Measurements from ENCODE around the gene BPIFB4.
"Not testable (repeated sequence)": the region's sequence is repeated elsewhere in the genome, so short reads cannot be mapped to it uniquely, and the experiment has no call there.

Gene BPIFB4

DNA sequence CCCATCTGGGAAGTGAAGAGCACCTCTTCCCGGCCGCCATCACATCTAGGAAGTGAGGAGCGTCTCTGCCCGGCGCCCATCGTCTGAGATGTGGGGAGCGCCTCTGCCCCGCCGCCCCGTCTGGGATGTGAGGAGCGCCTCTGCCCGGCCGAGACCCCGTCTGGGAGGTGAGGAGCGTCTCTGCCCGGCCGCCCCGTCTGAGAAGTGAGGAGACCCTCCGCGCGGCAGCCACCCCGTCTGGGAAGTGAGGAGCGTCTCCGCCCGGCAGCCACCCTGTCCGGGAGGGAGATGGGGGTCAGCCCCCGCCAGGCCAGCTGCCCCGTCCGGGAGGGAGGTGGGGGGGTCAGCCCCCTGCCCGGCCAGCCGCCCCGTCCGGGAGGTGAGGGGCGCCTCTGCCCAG, 36.1 kb downstream of the BPIFB4 start:
- not testable (repeated sequence) for DNase-seq (ENCODE audit: low read depth in 3 of 3, low spot score in 1 of 3)

DNA sequence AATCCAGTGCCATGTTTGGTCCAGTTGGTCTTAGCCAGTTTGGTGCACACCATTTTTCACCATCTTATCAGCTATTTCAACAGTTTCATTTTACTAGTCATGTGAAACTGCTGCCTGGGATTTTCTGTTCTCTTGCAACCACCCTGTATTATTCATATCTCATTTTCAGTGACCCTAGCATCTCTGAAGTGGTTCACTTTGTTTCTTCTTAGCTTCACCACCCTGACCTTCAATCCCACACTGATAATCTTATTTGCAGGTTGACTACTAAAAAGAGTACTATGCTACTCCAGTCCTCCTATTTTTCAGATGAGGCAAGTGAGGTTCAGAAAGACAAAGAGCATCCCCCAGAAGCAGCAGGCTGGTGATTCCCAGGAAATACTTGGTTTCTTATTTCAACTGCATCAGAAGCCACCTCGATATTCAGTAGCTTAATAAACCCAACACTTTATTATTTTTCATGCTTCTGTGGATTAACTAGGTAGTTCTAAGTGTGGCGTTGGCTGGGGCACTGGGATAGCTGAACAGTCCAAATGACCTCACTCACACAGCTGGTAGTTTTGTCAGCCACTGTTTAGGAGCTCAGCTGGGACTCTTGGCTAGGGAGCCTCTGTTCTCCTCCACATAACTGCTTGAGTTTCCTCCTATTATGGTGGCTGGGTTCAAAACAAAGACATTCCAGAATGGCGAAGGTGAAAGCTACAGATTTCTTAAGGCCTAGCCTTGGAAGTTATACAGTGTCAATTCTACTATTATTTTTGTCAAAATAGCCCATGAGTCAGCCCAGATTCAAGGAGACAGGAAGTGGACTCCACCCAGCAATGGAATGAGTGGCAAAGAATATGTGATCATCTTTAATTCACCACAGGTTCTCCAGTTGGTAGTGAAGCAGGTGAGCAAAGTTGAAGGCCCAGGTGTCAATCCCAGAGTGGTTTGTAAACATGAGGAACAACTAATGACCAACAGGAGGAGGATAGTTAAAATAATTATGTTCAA, 40.6 kb downstream of the BPIFB4 start:
- DNase-seq (ENCODE audit: low read depth in 3 of 3, low spot score in 1 of 3) = no peak

DNA sequence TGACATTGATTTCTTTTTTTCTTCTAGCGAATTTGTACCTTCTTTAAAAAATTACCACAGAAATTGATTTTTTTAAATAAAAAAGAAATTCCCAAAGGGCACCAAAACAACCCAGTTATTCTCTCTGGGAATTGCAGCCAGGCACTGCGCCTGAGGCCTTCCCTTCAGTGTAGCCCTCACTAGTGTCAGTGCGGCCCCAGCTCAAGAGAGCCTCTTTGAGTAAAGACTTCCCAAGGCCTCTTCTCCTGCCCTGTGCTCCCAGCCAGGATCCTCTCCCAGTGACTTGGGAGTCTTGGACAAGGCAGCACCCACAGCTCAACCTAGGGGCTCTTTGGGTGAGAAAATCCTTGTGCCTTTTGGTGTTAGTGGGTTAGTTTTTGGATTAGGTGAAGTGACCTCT, 41.5 kb downstream of the BPIFB4 start:
- DNase-seq (ENCODE audit: low read depth in 3 of 3, low spot score in 1 of 3) = no peak

DNA sequence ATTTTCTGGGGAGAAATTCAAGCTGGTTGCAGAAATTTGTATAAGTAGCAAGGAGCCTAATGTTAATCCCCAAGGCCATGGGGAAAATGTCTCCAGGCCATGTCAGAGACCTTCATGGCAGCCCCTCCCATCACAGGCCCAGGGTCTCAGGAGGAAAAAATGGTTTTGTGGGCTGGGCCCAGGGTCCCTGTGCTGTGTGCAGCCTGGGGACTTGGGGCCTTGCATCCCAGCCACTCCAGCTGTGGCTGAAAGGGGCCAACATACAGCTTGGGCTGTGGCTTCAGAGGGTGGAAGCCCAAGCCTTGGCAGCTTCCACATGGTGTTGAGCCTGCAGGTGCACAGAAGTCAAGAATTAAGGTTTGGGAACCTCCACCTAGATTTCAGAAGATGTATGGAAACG, 42.9 kb downstream of the BPIFB4 start:
- DNase-seq (ENCODE audit: low read depth in 3 of 3, low spot score in 1 of 3) = not testable (repeated sequence)

DNA sequence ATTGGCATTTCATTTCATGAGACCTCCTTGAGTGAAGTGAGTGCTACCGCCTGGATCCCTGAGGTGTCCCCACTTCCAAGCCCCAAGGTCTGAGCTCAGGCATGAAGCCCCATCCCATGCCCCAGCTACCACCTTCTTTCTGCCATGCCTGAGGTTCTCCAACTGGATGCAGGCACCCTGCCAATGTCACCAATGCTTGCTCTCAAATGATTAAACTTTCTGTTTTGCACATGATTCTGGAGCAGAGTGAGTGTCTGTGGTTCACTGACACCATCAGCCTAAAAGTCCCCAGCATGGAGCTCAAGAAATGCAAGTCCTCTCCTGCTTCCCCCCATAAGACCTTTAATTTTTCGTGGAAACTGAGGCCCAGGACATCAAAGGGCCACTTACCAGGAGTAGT, 44.8 kb downstream of the BPIFB4 start:
- no peak for DNase-seq (ENCODE audit: low read depth in 3 of 3, low spot score in 1 of 3)

DNA sequence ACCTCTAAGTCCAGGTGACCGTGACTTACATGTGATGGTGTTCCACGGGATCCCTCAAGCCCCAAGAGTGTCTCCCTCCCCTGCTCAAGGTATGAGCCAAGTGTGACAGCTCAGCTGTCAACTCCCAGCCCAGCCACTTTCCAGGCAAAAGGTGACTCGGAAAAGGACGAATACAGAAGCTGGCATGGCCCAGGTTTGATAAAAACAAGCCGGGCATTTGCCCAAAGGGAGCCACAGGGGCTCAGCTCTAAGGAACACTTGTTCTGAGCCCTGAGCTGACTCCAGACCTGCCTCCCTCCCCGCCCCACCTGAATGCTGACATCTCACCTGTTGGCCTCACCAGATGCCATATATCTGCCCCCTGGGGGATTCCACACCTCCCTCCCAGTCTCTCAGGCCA, 45.6 kb downstream of the BPIFB4 start:
- DNase-seq (ENCODE audit: low read depth in 3 of 3, low spot score in 1 of 3) = no peak

DNA sequence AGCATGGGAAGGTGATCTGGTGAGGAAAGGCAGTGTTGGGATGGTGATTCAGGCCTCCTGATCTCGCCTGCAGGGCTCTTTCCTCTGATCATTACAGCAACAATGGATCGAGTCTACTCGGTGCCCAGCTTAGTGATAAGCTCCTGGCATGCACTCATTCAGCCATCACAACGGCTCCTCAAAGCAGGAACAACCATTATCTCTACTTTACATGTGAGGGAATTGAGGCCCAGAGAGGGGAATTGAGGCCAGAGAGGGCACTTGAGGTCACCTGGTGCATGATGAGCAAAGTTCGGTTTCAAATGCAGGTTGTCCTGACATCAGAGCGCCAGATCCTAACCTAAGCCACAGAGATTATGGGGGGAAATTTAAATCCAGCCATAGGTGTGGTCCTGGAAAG, 46.5 kb downstream of the BPIFB4 start:
- no peak for DNase-seq (ENCODE audit: low read depth in 3 of 3, low spot score in 1 of 3)

DNA sequence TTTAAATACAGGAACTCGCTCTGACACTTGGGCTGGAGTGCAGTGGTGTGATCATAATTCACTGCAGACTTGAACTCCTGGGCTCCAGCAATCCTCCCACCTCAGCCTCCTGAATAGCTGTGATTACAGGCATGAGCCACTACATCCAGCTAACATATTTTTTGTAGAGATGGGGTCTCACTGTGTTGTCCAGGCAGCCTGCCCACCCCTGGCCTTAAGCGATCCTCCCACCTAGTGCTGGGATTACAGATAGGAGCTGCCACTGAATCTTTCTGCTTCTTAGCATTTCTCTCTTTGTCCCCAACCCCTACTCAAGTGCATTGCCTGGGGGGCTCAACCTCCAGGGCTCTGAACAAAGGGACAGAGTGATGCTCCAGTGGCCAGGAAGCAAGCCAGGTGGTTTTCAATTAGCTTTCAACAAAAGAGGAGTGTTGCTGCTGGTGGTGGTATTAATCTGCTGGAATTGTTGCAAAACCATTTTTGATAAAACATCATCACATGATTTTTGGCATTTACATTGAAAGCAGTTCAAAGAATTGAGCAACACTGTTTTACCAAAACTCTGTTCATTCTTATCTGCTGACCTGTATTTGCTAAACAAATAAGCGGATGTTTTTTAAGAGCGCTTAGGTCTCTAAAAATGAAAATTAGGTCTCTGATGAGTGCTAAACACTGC, 48.1 kb downstream of the BPIFB4 start:
- no peak for DNase-seq (ENCODE audit: low read depth in 3 of 3, low spot score in 1 of 3)

DNA sequence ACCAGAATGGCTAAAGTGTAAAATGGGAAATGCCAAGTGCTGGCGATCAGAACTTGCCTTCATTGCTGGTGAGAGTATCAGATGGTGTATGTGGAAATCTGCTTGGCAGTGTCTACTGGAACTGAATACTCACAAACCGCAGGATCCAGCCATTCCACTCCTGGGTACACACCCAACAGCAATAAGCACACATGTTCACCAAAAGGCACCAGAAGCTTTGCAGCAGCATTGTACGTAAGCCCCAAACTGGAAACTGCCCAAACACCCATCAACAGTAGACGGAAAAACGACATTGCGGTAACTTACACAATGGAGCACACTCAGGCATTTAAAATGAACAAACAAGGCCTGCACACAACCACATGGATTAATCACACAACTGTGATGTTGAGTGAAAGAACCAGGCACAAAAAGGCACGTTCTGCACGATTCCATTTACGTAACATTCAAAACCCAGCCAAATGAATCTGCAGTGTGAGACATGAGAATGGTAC, 51.2 kb downstream of the BPIFB4 start:
- no peak for DNase-seq (ENCODE audit: low read depth in 3 of 3, low spot score in 1 of 3)

DNA sequence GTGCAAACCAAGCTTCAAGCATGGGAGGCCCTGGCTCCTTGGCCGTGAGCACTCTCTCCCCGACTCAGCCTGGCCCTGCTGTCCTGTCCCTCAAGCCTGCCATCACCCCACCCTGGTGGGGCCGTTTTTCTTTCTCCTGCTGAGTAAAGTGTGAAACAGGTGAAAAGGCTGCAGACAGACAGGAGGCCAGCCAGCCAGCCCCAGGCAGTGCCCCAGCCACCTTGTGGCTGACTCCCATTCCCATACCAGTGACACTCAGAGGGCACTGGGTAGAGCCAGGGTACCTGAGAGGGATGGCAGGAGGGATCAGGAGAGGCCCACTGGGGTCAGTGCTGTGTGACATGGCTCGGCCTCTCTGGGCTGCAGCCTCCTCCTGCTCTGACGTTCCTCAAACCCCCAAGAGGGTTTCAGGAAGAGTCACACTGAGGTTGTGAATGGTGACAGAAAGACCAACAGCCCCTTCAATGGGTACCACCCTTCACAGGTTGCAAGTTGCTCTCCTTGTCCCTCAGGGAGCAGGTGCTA, 52.6 kb downstream of the BPIFB4 start:
- no peak for DNase-seq (ENCODE audit: low read depth in 3 of 3, low spot score in 1 of 3)

DNA sequence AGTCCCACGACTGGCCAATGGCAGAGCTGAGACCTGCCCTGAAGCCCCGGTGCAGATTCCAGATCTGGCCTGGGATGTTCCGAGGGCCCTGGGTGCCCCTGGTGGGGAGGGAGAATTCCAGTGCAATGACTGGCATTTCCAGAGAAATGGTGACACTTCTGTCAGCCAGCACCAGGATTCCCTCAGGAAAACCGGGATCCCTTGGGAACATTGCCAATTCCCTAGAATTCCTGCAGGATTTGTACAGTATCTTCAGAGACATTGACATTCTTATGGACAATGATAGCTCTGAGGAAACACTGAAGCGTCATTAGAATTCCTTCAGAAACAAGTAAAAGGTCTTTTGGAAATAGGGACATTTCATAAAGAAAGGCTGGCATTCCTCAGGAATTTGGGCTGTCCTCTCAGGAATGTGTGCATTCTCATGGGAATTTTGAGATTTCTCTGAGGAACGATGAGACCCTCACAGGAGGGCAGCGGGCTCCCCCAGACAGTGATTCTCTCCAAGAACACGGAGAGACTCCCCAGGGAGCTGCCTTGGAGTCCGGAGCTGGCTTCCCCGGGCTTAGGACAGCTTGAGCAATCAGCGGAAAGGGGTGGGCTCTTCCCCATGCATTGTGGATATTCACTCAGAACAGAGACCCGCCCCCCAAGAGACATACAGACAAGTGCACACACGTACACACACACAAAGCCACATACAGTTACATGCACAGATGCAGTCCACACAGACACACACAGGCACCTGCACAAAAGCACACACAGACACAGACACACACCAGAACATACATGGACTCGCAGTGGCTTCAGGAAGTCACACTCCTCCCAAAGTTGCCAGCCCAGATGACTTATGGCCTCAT, 53.3 kb downstream of the BPIFB4 start:
- DNase-seq (ENCODE audit: low read depth in 3 of 3, low spot score in 1 of 3) = no peak

DNA sequence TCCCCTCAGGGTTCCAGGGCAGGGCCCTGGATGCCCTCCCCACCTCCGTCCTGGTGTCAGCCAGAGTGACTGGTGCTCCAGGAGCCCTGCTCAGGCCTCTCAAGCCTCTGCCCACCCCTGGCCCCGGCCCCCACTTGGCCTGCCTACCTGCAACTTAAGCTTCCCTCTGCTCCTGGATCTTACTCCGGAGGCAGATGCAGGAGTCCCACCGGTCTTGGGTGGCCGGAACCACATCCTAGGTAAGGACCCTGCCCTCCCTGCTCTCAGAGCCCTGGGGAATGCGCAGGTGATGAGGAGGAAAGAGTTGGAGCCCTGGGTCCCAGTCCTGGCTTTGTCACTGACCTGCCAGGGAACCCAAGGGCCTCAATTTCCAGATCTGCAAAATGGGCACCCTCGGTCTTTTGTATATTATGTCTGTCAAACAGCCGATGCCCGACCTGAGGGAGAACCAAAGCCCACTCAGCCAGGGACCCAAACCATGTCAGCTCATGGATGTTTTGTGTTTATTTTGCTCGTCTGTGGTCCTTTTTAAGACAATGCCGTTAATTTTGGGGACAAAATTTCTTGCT, 54.0 kb downstream of the BPIFB4 start:
- DNase-seq (ENCODE audit: low read depth in 3 of 3, low spot score in 1 of 3) = no peak

DNA sequence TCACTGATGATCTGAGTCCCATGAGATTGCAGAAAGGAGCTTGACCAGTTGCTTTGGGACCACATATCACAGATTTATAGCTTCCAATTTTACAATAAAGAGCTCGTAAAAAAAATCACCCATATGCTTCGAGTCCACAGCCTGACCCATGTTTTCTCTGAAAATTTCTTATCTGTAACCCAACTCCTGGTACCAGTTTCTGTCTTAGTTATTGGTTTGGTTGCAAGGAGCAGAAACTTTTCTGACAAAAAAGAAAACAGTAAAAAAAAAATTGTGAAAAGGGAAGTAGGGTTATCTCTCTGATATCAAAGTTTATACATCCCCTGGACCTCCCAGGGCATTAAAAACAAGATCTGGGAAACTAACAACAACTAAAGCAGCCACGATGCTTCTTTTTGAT, 57.8 kb downstream of the BPIFB4 start:
- DNase-seq (ENCODE audit: low read depth in 3 of 3, low spot score in 1 of 3) = no peak

DNA sequence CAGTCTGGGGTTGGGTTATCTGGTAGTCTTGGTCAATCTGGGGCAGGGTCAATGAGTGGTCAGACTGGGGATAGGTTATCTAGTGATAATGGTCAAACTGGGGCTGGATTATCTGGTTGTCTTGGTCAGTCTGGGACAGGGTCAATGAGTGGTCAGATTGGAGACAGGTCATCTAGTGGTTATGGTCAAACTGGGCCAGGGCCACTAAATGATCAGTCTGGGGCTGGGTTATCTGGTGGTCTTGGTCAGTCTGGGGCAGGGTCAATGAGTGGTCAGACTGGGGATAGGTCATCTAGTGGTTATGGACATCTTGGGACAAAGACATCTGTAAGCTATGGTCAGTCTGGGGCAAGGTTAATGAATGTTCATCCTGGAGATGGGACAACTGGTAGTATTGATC, 60.0 kb downstream of the BPIFB4 start:
- no peak for DNase-seq (ENCODE audit: low read depth in 3 of 3, low spot score in 1 of 3)

DNA sequence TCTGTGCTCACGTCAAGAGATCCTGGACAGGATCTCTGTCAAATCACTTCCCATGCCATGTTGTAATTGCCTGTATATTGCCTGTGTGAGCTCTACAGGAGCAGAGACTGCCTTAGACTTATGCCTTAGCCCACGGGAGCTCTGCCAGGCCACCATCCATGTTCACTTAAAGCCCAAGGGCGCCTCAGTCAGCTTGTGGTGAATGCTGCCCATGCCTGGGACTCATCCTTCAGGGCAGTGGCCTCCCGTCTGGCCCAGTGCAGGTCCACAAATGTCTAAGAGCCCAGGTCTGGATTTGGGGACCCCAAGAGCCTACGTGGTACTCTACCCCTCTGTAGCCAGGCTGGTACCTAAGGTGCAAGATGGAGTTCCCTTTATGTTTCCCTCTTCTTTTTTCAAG, 66.1 kb downstream of the BPIFB4 start:
- DNase-seq (ENCODE audit: low read depth in 3 of 3, low spot score in 1 of 3) = no peak

DNA sequence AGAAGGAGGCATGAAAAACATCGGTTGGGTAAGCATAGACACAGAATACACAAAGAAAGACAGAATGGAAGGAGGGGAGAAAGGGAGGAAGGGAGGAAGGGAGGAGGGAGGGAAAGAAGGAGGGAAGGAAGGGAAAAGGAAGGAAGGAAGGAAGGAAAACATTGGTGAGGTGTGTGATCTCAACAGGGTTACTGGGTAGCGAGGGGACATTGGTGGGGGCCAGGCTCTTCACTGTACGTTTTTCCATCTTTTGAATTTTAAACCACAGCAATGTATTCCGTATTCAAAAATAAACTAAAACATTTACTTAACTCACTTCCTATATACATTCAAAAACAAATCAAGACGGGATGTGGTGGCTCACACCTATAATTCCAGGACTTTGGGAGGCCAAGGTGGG, 67.9 kb downstream of the BPIFB4 start:
- no peak for DNase-seq (ENCODE audit: low read depth in 3 of 3, low spot score in 1 of 3)

DNA sequence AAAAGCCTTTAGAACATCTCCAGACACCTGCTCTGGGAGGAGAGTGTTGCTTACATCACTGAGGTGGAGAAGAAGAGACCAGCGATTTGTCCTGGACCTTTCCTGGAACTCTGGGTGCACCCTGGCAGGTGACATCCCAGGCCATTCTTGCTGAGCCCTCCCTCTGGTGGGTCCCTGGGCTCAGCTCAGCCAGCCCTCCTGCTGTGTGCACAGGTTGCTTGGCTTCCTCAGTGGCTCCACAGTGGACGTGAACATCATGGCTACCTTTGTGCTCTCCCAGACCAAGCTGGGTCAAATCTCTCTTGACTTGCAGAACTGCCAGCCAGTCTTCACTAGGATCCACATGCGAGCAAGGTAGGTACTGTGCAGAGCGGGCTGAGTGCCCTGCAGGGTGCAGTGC, 68.6 kb downstream of the BPIFB4 start:
- no peak for DNase-seq (ENCODE audit: low read depth in 3 of 3, low spot score in 1 of 3)

DNA sequence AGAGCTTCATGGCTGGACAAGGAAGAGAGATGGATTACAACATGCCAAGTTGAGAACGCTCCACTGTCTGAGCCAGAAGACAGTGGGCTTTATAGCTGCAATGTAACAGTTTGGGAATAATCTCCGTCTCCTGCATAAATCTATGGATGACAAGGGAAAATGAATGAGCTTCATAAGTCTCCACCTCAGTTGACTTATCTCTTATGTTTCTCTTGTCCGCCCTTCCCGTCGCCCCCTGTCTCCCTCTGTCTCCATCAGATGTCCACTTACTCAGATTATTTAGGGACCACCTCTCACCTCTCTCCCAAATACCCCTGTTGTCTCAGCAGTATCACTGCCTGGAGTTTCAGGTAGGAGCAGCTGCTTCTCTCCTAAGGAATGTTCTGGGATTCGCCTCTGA, 74.8 kb downstream of the BPIFB4 start:
- DNase-seq (ENCODE audit: low read depth in 3 of 3, low spot score in 1 of 3) = no peak

DNA sequence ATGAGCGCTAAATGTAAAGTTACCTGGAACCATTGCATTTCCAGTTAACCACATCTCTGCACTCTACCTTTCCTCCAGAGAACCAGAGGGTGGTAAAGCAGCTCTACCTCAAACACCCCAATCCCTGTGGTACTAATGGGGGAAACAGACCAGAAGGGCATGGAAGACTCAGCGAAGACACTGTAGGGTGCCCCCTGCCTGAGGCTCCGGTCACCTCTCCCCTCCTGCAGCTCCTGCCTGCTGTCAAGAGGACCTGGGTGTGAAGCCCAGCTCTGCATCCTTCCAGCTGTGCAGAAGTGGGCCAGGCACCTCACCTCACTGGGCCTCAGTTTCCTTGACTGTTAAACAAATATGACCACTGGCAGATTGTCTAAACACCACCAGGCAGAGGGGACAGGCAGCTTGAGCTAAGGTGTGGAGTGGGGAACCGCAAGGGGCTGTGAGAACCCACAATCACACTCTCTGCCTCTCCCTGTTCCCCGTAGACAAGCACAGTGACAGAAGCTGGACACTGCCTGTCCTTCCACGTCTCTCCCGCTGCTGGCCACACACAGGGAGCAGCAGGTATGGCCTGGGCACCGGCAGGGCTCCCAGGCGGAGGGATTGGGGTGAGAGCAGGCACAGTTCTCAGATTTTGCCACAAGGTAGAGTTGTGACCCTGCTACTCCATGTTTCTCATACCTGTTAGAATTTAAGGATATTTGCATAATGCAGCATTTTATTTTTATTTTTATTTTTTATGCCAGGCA, 79.4 kb downstream of the BPIFB4 start:
- DNase-seq (ENCODE audit: low read depth in 3 of 3, low spot score in 1 of 3) = no peak

DNA sequence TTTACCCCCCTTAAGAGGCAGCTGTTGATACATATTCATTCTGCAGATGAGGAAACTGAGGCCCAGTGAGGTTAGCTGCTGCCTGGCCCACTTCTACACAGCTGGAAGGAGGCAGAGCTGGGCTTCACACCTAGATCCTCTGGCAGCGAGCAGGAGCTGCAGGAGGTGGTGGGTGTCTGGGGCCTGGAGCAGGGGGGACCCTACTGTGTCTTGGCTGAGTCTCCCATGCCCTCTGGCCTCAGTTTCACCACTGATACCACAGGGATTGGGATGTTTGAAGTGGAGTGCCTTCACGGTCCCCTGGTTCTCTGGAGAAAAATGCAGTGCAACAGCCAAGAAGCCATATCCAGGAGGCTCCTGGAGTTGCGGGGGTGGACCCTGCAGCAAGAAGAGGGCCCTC, 80.3 kb downstream of the BPIFB4 start:
- DNase-seq (ENCODE audit: low read depth in 3 of 3, low spot score in 1 of 3) = no peak
